Gastroesophageal sphincter (tissue), 3 donors: ENCODE results near the gene NUP210L.

ENCODE experiments used
- POLR2A ChIP-seq, 2 donors: fragments of 450-650 bp; IDR thresholded peaks; one replicate each; pipeline ENCODE4 v1.6.1; 2017; ENCODE audit warnings: antibody characterized with exemption in 2 of 2, mild to moderate bottlenecking in 2 of 2, moderate library complexity in 1 of 2
- TF ChIP-seq, protein P1 (sequence below), 4 experiments: fragments of 200-600 bp in 2 of 4; fragments of 450-650 bp in 2 of 4; sonication (generic) in 1 of 4; IDR thresholded peaks; one replicate each; pipeline ENCODE4 v1.5.1; 2017 to 2019; ENCODE audit warnings: antibody characterized with exemption in 4 of 4, mild to moderate bottlenecking in 2 of 4, moderate library complexity in 2 of 4

- TF ChIP-seq, protein P1, sequence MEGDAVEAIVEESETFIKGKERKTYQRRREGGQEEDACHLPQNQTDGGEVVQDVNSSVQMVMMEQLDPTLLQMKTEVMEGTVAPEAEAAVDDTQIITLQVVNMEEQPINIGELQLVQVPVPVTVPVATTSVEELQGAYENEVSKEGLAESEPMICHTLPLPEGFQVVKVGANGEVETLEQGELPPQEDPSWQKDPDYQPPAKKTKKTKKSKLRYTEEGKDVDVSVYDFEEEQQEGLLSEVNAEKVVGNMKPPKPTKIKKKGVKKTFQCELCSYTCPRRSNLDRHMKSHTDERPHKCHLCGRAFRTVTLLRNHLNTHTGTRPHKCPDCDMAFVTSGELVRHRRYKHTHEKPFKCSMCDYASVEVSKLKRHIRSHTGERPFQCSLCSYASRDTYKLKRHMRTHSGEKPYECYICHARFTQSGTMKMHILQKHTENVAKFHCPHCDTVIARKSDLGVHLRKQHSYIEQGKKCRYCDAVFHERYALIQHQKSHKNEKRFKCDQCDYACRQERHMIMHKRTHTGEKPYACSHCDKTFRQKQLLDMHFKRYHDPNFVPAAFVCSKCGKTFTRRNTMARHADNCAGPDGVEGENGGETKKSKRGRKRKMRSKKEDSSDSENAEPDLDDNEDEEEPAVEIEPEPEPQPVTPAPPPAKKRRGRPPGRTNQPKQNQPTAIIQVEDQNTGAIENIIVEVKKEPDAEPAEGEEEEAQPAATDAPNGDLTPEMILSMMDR (IDR thresholded peaks at IDR 0.05), result no peak
- TF ChIP-seq POLR2A (IDR thresholded peaks at IDR 0.05), result peak; percentile 14 to 24
Observed at GRCh38 chr1:153985341-153985912, 169.4 kb downstream of the NUP210L start.
